GM12878 (cell line): ENCODE data around the gene PPIA. TPM values are rescaled to one million over a fixed set of nuclear protein-coding genes. Genes with fewer than 3 reads are reported as not detected.
A peak's percentile ranks its signal among the peaks of the same experiment; 100 is the strongest.

Source experiments
- ASH2L ChIP-seq: fragments of 300-600, 200-600 bp; sonication (generic); IDR thresholded peaks from 2 replicates; pipeline ENCODE4 v1.6.1; 2017; ENCODE audit warnings: low read depth, mild to moderate bottlenecking, borderline replicate concordance
- CBX3 ChIP-seq: fragments of 200-600 bp; sonication (generic); IDR thresholded peaks from 2 replicates; pipeline ENCODE4 v1.6.1; 2016; ENCODE audit warnings: low read depth, borderline replicate concordance
- CREM ChIP-seq: IDR thresholded peaks from 2 replicates; pipeline ENCODE4 v1.6.1; 2014; ENCODE audit warnings: antibody characterized with exemption, low read depth
- ETV6 ChIP-seq, 2 experiments: fragments of 450-650 bp in 1 of 2; IDR thresholded peaks in 1 of 2; conservative IDR thresholded peaks in 1 of 2; 2 replicates each; pipeline ENCODE4 v1.6.1; 2014; ENCODE audit warnings: antibody characterized with exemption in 1 of 2, borderline replicate concordance in 1 of 2, low read depth in 1 of 2, mild to moderate bottlenecking in 1 of 2, moderate library complexity in 1 of 2
- EZH2 ChIP-seq: IDR thresholded peaks from 2 replicates; pipeline ENCODE4 v1.6.1; 2012; ENCODE audit warnings: low read depth, mild to moderate bottlenecking, control low read depth, inconsistent platforms, low read length, borderline replicate concordance; ENCODE audit not compliant: control insufficient read depth
- FOS ChIP-seq: IDR thresholded peaks from 3 replicates; pipeline ENCODE4 v1.6.1; 2011; ENCODE audit warnings: borderline replicate concordance; ENCODE audit not compliant: insufficient read length; ENCODE audit errors: extremely low read depth
- HCFC1 ChIP-seq: fragments of 150-350 bp; IDR thresholded peaks from 2 replicates; pipeline ENCODE4 v1.6.1; 2014; ENCODE audit warnings: low read length
- HDAC6 ChIP-seq: fragments of 200-600 bp; sonication (generic); IDR thresholded peaks from one replicate; pipeline ENCODE4 v1.8.0; 2017; ENCODE audit warnings: antibody characterized with exemption; ENCODE audit not compliant: unreplicated experiment
- HDGF ChIP-seq: fragments of 450-650 bp; IDR thresholded peaks from 2 replicates; pipeline ENCODE4 v1.6.1; 2016; ENCODE audit warnings: antibody characterized with exemption
- IKZF1 ChIP-seq: fragments of 450-650 bp; conservative IDR thresholded peaks from 2 replicates; pipeline ENCODE4 v1.6.1; 2017; ENCODE audit warnings: antibody characterized with exemption, mild to moderate bottlenecking
- KLF5 ChIP-seq: fragments of 450-650 bp; IDR thresholded peaks from 2 replicates; pipeline ENCODE4 v1.6.1; 2014; ENCODE audit warnings: mild to moderate bottlenecking; ENCODE audit not compliant: partially characterized antibody
- MEF2A ChIP-seq: IDR thresholded peaks from 2 replicates; pipeline ENCODE4 v1.6.1; 2011; ENCODE audit warnings: low read depth, mild to moderate bottlenecking, low read length, moderate library complexity; ENCODE audit not compliant: insufficient read depth
- MEF2B ChIP-seq: fragments of 450-650 bp; IDR thresholded peaks from 2 replicates; pipeline ENCODE4 v1.6.1; 2018; ENCODE audit warnings: mild to moderate bottlenecking, moderate library complexity; ENCODE audit not compliant: partially characterized antibody, poor library complexity, severe bottlenecking
- MTA3 ChIP-seq: IDR thresholded peaks from 2 replicates; pipeline ENCODE4 v1.6.1; 2012; ENCODE audit warnings: low read length, inconsistent platforms, borderline replicate concordance
- MYC ChIP-seq: IDR thresholded peaks from 2 replicates; pipeline ENCODE4 v1.6.1; 2011; ENCODE audit warnings: mild to moderate bottlenecking, low read length, moderate library complexity, inconsistent platforms; ENCODE audit not compliant: insufficient read depth, insufficient replicate concordance, insufficient read length, severe bottlenecking
- NFIC ChIP-seq: IDR thresholded peaks from 2 replicates; pipeline ENCODE4 v1.6.1; 2012; ENCODE audit warnings: low read depth, mild to moderate bottlenecking, inconsistent platforms, low read length, moderate library complexity
- NR2C2 ChIP-seq: IDR thresholded peaks from 2 replicates; pipeline ENCODE4 v1.6.1; 2011; ENCODE audit warnings: borderline replicate concordance, low read depth; ENCODE audit not compliant: control insufficient read depth, insufficient read length
- PAX5 ChIP-seq: IDR thresholded peaks from 2 replicates; pipeline ENCODE4 v1.6.1; 2011; ENCODE audit warnings: low read depth, low read length, borderline replicate concordance
- PAX8 ChIP-seq: fragments of 450-650 bp; IDR thresholded peaks from 2 replicates; pipeline ENCODE4 v1.6.1; 2017; ENCODE audit warnings: mild to moderate bottlenecking, moderate library complexity
- RUNX3 ChIP-seq: IDR thresholded peaks from 2 replicates; pipeline ENCODE4 v1.6.1; 2012; ENCODE audit warnings: low read length, inconsistent platforms
- SUPT20H ChIP-seq: IDR thresholded peaks from 2 replicates; pipeline ENCODE4 v1.6.1; 2011; ENCODE audit warnings: low read depth, mild to moderate bottlenecking, low read length, moderate library complexity, borderline replicate concordance; ENCODE audit not compliant: control insufficient read depth
- YBX1 ChIP-seq: fragments of 450-650 bp; IDR thresholded peaks from 2 replicates; pipeline ENCODE4 v1.6.1; 2016; ENCODE audit warnings: antibody characterized with exemption
- polyA plus RNA-seq, 11 experiments: library from polyadenylated mRNA; depleted of rRNA in 4 of 11; unstranded in 6 of 11; stranded (reverse) in 5 of 11; fragments of >200 nt; fragmentation: Nextera tagmentation in 4 of 11; fragmentation: Illumina TruSeq in 1 of 11; extraction: Ambion mirVana in 4 of 11; extraction: Trizol in 1 of 11; gene quantifications; 1 replicate in 1 of 11; 2 replicates in 10 of 11; pipeline versions ENCODE4 v1.2.1 to v1.2.3, GENCODE V29; 2011 to 2016; ENCODE audit warnings: inconsistent platforms in 2 of 11, missing spikeins in 2 of 11, low read depth in 1 of 11
- total RNA-seq, 4 experiments: library from RNA; depleted of rRNA in 3 of 4; stranded (reverse); fragments of >200 nt in 3 of 4; fragmentation: Illumina TruSeq in 1 of 4; extraction: Trizol in 1 of 4; gene quantifications; 2 replicates each; pipeline versions ENCODE4 v1.2.1 to v1.2.3, GENCODE V29; 2013 to 2021
- TF ChIP-seq, protein P1 (sequence below): fragments of 450-650 bp; formaldehyde crosslinking; IDR thresholded peaks from 2 replicates; pipeline ENCODE4 v1.4.0; 2022; ENCODE audit warnings: mild to moderate bottlenecking, moderate library complexity
- TF ChIP-seq, protein P2 (sequence below), 3 experiments: IDR thresholded peaks in 2 of 3; conservative IDR thresholded peaks in 1 of 3; 2 replicates each; pipeline ENCODE4 v1.5.1; 2011; ENCODE audit warnings: low read depth in 3 of 3, low read length in 3 of 3, mild to moderate bottlenecking in 3 of 3, control low read depth in 2 of 3, moderate library complexity in 2 of 3, inconsistent platforms in 1 of 3, mixed read lengths in 1 of 3; ENCODE audit not compliant: control insufficient read depth in 2 of 3, insufficient read depth in 1 of 3; ENCODE audit errors: extremely low read depth in 1 of 3
- TF ChIP-seq, protein P3 (sequence below): fragments of 450-650 bp; IDR thresholded peaks from 2 replicates; pipeline ENCODE4 v1.6.1; 2017; ENCODE audit warnings: low read depth, mild to moderate bottlenecking, moderate library complexity

PPIA gene
- total and polyA plus RNA-seq, 10 of the 15 experiments (the other 5 are each of a cell fraction or from before 2014, with no cell fraction given): 2,712 to 7,982 (median 5,027) TPM

DNA sequence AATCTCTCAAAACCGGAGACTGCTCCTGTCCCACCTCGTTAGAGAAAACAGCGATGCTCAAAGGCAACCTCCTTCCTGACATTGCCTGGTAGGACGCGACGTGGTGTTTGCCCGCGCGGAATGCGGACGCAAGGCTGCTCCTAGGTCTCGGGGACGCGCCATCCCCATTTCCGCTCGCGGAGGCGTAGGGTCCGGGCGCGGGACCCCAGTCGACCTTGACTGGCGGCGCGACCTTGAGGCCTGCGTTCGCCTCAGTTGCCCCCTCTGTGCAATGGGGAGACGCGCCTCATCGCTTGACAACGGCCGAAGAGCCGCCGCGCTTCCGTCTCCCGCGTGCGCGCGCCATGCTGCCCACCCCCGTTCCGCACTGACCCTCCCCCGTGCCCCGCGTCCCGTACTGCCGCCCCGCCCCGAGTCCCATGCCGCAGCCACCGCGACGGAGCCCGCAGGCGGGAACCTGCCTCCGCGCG, 412 bp upstream of the PPIA start (continued):
- no peak for TF ChIP-seq MEF2B
- no peak for TF ChIP-seq NR2C2
- no peak for TF ChIP-seq SUPT20H
- no peak for TF ChIP-seq ETV6 (conservative IDR thresholded peaks at IDR 0.05 in 1 of 2, IDR thresholded peaks at IDR 0.05 in 1 of 2; ENCODE audit: borderline replicate concordance in 1 of 2, low read depth in 1 of 2)
- TF ChIP-seq CBX3: no peak
- no peak for TF ChIP-seq YBX1
- peak; percentile 66 for TF ChIP-seq RUNX3
- TF ChIP-seq, protein P1, sequence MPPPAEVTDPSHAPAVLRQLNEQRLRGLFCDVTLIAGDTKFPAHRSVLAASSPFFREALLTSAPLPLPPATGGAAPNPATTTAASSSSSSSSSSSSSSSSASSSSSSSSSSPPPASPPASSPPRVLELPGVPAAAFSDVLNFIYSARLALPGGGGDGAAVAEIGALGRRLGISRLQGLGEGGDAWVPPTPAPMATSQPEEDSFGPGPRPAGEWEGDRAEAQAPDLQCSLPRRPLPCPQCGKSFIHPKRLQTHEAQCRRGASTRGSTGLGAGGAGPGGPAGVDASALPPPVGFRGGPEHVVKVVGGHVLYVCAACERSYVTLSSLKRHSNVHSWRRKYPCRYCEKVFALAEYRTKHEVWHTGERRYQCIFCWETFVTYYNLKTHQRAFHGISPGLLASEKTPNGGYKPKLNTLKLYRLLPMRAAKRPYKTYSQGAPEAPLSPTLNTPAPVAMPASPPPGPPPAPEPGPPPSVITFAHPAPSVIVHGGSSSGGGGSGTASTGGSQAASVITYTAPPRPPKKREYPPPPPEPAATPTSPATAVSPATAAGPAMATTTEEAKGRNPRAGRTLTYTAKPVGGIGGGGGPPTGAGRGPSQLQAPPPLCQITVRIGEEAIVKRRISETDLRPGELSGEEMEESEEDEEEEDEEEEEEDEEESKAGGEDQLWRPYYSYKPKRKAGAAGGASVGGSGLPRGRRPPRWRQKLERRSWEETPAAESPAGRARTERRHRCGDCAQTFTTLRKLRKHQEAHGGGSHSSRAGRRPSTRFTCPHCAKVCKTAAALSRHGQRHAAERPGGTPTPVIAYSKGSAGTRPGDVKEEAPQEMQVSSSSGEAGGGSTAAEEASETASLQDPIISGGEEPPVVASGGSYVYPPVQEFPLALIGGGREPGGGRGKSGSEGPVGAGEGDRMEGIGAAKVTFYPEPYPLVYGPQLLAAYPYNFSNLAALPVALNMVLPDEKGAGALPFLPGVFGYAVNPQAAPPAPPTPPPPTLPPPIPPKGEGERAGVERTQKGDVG (CRISPR knock-in tag): no peak; the same call in 1 of the 2 replicates
- TF ChIP-seq PAX5: no peak
- TF ChIP-seq MTA3: no peak
- TF ChIP-seq, protein P2, sequence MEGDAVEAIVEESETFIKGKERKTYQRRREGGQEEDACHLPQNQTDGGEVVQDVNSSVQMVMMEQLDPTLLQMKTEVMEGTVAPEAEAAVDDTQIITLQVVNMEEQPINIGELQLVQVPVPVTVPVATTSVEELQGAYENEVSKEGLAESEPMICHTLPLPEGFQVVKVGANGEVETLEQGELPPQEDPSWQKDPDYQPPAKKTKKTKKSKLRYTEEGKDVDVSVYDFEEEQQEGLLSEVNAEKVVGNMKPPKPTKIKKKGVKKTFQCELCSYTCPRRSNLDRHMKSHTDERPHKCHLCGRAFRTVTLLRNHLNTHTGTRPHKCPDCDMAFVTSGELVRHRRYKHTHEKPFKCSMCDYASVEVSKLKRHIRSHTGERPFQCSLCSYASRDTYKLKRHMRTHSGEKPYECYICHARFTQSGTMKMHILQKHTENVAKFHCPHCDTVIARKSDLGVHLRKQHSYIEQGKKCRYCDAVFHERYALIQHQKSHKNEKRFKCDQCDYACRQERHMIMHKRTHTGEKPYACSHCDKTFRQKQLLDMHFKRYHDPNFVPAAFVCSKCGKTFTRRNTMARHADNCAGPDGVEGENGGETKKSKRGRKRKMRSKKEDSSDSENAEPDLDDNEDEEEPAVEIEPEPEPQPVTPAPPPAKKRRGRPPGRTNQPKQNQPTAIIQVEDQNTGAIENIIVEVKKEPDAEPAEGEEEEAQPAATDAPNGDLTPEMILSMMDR (IDR thresholded peaks at IDR 0.05 in 2 of 3, conservative IDR thresholded peaks at IDR 0.05 in 1 of 3; ENCODE audit: control insufficient read depth in 2 of 3, extremely low read depth in 1 of 3, insufficient read depth in 1 of 3, low read depth in 3 of 3, low read length in 3 of 3): no peak
- TF ChIP-seq ASH2L: no peak
- no peak for TF ChIP-seq NFIC
- TF ChIP-seq, protein P3, sequence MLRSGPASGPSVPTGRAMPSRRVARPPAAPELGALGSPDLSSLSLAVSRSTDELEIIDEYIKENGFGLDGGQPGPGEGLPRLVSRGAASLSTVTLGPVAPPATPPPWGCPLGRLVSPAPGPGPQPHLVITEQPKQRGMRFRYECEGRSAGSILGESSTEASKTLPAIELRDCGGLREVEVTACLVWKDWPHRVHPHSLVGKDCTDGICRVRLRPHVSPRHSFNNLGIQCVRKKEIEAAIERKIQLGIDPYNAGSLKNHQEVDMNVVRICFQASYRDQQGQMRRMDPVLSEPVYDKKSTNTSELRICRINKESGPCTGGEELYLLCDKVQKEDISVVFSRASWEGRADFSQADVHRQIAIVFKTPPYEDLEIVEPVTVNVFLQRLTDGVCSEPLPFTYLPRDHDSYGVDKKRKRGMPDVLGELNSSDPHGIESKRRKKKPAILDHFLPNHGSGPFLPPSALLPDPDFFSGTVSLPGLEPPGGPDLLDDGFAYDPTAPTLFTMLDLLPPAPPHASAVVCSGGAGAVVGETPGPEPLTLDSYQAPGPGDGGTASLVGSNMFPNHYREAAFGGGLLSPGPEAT: no peak
- no peak for TF ChIP-seq HDGF
- no peak for TF ChIP-seq HDAC6
- TF ChIP-seq IKZF1: no peak
- no peak for TF ChIP-seq EZH2
- no peak for TF ChIP-seq KLF5
- TF ChIP-seq CREM: 0 out of 2 replicates have a peak, but pooled peaks have one; percentile 17
- no peak for TF ChIP-seq PAX8
- TF ChIP-seq MYC: peak; percentile 63
- TF ChIP-seq MEF2A: no peak
- TF ChIP-seq FOS: no peak
- no peak for TF ChIP-seq HCFC1
